Activated CD4-positive, alpha-beta T cell treated with anti-CD3 and anti-CD28 coated beads for 48 hours (primary cell): ENCODE results near the gene PCCA.
"Not testable (repeated sequence)": the region's sequence is repeated elsewhere in the genome, so short reads cannot be mapped to it uniquely, and the experiment has no call there.

Experiments
- DNase-seq: peaks from one replicate; pipeline ENCODE4 v3.0.0-alpha.2; 2020

PCCA gene, protein sequence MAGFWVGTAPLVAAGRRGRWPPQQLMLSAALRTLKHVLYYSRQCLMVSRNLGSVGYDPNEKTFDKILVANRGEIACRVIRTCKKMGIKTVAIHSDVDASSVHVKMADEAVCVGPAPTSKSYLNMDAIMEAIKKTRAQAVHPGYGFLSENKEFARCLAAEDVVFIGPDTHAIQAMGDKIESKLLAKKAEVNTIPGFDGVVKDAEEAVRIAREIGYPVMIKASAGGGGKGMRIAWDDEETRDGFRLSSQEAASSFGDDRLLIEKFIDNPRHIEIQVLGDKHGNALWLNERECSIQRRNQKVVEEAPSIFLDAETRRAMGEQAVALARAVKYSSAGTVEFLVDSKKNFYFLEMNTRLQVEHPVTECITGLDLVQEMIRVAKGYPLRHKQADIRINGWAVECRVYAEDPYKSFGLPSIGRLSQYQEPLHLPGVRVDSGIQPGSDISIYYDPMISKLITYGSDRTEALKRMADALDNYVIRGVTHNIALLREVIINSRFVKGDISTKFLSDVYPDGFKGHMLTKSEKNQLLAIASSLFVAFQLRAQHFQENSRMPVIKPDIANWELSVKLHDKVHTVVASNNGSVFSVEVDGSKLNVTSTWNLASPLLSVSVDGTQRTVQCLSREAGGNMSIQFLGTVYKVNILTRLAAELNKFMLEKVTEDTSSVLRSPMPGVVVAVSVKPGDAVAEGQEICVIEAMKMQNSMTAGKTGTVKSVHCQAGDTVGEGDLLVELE

DNA sequence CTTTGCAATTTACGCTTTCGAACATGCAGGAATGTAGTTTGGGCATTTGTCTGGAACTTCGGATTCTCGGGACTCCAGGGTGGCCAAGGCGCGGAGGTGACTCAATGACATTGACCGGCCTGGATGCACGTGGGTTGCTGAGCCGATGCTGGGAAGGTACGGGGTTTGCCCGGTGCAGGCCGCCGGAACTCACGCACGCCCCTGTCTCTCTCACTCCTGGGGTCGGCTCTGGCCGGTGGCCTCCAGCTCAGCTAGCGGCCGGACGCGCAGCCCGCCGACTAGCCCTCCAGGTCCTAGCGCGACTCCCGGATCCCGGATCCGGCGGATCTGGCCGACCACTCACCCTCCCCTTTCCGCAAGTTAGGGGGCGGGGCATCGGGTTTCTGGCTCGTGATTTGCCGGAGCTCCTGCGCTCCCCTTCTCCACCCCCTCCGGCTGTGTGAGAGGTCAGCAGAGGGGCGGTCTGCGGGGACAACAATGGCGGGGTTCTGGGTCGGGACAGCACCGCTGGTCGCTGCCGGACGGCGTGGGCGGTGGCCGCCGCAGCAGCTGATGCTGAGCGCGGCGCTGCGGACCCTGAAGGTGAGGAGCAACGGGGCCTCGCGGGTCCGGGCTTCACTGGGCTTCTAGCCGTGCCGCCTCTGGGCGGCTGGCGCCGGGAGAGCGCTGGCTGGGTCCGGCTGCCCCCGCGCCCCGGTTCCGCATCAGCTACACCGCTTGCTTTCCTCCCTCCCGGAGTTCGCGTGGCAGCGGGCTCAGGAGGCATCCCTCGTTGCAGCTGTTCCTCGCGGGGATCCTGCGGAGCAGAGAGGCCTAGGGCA is at the start of gene PCCA:
Gene PCCA, plus strand, starts transcription at position 450 of the 821 bp plus-strand sequence. Its CDS starts 28 bp downstream, at position 478.
- DNase-seq: peak; percentile 87

DNA sequence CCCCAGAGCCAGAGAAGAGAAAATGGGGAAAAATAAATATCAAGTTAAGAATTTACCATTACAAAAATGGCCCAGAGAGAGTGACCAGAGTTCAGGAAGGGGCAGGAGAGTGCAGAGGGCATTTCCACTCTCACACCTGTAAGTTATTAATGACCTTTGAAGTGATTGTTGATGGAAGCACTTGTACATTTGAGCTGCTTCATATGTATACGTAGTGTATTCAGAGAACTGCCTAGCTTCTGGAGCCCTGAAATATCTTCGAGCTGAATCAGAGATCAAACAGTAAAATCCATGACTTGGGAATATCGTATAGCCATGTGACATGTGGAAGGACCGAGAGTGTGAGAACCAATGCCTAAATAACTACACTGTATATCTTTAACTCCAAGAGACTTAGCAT is 49.2 kb upstream of the PCCA start:
- DNase-seq: no peak

DNA sequence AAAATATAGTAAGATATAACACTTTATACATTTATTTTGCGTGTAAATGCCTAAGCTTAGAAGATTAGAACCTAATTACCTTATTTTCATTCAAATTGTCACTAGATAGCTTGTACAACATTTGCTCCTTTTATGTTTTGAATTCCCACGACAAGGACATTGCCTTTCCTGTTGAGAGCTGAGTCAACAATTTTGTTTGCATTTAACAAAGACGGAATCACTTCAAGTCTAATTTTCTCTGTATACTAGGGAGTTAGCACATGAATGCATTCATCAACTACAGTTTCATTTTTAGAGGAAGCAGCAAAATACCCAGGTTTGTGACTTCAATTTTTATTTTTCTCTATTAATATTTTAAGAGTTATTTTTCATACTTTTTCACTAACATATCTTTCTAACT is 48.7 kb upstream of the PCCA start:
- no peak for DNase-seq

DNA sequence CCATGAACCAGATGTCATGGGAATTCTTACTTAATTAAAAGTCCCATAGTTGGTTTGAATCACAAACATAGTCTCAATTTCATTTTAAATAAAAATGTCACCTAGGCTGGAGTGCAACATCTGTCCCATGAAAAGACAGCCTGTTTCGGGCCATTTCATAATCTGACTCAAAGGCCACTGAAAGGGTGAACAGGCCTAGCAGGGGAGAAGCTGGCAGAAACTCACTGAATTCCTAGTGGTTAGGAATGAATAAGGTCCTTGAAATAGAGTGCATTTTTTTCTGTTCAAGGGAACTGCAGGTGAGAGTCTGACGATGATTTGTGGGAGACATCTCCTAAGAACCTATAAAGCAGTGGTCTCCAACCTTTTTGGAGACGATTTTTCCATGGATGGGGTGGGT is 44.0 kb upstream of the PCCA start:
- DNase-seq: no peak

DNA sequence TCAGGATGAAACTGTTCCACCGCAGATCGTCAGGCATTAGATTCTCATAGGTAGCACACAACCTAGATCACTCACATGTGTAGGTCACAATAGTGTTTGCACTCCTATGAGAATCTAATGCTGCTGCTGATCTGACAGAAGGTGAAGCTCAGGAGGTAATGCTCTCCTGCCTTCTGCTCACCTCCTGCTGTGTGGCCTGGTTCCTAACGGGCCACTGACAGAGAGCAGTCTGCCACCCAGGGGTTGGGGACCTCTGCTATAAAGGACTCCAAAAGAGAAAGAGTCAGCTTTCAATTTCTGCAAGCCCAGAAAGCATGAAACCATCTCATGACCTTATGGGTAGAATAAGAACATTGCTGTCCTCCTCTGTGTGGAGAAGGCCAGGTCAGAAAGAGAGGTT is 43.5 kb upstream of the PCCA start:
- no peak for DNase-seq

DNA sequence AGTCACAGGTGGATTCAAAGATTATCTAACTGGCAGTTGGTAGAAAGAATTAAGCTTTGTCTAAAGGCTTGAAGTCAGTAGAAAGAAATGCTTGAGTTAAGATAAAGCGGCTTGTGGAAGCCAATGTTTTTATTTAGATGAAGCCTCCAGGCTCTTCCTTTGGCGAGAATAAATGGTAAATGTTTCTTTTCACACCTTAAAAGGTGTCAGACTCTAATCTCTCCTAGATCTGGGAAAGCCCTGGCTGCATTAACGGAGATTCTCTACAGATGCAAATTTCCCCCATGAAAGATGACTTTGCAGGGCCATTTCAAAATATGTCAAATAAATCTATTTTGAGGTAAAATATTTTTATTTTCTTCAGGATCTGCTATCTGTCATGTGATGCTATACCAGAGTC is 37.8 kb upstream of the PCCA start:
- no peak for DNase-seq

DNA sequence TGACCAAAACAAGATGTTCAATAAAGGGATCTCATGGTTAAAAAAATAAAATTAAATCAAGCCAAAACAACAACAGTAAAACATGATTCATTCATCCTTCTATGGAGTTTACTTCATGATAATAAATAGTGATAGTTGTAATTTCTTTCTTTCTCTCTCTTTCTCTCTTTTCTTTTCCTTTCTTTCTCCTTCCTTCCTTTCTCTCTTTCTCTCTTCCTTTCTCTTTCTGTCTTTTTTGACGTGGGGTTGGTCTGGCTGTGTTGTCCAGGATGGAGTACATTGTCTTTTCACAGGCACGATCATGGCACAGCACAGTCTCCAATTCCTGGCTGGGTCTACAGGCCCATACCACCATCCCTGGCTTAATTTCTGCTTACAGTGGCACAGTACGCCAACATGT is 29.1 kb upstream of the PCCA start:
- DNase-seq: no peak

DNA sequence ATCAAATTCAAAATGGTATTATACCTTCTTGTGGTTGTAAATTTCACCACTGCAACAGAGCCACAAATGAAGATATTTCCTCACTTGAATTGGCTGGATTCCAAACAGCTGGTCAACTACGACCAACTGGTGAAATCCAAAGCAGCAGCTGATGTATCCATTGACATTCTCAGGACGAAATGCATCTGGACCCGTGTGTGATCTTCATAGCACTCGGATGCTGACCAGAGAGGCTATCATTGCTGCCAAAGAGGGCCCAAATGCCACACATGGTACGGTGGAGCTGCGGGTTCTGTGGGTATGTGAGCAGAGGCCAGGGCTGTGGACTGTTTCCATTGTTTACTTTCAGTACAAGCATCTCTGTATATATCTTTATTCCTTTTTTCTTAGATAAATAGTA is 25.6 kb upstream of the PCCA start:
- DNase-seq: no peak

DNA sequence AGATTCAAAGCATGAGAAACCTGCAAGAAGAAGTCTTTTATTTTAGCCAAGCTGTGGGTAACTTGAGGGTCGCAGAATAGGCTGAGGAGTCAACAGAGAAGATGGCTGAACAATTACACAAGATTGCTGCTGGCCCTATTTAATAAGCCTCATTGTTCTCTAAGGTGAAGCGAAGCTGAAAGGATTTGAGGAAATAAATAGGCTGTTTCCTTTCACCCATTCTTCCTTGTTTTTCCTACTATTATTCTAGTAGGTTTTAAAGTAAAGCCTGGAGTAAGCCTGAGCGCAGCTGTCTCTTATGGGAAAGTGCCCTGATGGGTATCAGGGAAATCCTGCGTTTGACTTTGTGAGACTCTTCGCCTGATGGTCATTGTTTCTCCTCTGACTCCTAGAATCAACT is 25.0 kb upstream of the PCCA start:
- no peak for DNase-seq

DNA sequence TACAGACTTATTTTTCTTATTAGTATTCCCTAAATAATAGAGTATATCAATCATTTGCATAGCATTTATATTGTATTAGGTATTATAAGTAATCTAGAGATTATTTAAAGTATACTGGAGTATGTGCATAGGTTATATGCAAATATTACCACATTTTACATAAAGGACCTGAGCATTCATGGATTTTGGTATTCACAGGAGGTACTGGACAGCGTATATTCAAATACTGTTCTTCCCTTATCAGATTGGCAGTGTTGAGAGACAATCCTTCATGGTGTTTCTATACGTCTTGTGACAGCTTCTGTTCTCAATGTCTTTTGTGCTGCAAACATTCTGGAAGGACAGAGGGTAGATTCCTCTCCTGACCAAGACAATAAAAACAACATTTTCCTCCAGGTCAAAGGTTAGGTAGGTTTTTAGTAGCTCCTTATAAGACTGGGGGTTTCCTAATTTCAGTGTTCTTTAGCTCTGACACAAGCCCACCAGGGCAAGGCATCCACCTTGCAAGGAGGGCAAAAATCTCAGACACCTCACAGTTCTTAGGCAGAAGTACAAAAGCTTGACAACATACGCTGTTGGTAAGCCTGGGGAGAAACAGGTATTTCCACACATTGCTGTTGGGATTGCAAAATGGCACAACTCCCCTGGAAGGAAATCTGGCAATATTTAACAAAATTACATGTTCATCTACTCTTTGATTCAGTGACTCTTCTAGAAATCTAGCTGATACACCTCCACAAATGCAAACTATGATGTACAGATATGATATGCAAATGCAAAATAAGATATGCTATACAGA is 20.6 kb upstream of the PCCA start:
- no peak for DNase-seq

DNA sequence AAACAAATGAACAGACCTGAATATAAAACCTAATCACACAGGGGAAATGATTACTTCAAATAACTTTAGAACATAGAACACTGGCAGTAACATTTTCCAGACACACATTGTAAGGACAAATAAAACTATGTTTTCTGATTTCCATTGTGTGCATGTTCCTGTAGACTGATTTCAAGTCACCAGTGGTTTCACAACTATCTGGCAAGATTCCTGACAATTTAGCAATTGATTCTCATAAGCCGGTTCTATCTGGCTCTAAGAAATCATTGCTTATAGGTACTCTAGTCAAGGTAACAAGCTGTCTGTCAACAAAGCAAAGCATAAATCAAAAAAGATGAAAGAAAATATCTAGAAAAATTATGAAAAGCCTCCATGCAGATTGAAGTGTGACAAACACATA is 19.6 kb upstream of the PCCA start:
- DNase-seq: no peak

DNA sequence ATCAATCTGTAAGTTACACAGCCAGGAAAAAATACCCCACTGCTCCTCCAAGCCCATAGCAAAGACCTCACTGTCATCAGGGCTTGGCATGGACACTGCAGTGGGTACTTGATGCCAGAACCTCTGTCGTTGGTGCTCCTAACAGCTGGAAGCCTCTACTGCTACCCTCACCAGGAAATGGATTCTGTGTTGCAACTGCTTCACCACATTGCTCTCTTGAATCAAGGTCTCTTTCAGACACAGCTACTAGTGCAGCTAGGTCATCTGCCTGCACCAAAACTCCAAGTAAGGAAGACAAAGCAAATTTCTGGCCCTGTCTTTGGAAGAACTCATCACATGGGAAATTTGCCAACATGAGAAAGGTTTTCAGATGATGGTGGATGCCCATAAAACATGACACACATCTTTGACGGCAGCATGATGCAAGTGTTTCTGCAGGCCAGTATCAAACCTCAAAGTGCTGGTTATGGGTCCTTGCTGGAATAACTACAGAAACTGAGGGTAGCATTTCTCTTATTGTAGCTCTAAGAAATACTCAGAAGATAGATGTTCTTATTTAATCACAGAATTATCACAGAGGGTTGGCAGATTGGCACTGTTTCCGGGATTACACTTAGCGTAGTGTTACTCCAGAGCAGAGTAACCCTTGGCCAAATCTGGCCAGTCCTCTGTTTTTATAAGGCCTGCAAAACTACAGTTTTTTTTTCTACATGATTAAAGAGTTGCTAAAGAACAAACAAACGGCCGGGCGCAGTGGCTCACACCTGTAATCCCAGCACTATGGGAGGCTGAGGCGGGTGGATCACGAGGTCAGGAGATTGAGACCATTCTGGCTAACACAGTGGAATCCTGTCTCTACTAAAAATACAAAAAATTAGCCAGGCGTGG is 12.9 kb upstream of the PCCA start:
- DNase-seq: no peak

DNA sequence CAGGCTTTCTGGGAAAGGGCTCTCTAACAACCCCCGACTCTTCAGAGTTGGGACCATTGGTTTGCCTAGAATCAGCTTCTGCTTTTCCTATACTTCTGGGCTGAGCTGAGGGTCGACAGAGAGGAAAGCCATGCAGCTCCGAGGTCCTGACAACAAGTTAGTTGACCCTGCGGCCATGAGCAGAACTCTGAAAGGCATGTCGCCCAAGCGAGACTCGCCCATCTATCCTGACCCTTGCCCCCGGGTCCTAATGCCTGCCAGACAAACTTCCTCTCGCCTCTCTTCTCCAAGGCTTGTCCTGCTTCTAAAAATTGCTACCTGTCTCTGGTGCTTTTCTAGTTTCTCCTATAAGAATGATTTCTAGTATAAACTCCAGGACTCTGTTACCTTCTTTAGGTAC is 9.9 kb upstream of the PCCA start:
- not testable (repeated sequence) for DNase-seq

DNA sequence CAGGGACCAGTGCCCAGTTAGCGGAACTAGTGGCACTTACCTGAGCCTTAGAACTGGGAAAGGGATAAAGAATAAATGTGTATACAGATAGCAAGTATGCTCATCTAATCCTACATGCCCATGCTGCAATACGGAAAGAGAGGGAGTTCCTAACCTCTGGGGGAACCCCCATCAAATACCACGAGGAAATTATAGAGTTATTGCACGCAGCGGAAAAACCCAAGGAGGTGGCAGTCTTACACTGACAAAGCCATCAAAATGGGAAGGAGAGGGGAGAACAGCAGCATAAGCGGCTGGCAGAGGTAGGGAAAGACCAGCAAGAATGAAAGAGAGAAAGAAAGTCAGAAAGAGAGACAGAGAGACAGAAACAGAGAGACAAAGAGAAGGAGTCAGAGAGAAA is 5.5 kb upstream of the PCCA start:
- not testable (repeated sequence) for DNase-seq

DNA sequence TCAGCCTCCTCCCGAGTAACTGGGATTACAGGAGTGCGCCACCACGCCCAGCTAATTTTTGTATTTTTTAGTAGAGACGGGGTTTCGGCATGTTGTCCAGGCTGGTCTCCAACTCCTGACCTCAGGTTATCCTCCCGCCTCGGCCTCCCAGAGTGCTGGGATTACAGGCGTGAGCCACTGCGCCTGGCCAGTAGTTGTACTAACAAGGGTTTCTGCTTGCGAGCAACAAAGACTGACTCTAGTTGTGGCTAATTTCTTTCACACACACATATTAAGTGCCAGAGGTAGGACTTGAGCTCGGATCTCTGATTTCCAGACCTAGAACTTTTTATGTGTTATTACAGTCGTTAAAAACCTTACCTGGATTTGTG is 635 bp upstream of the PCCA start:
- DNase-seq: no peak

DNA sequence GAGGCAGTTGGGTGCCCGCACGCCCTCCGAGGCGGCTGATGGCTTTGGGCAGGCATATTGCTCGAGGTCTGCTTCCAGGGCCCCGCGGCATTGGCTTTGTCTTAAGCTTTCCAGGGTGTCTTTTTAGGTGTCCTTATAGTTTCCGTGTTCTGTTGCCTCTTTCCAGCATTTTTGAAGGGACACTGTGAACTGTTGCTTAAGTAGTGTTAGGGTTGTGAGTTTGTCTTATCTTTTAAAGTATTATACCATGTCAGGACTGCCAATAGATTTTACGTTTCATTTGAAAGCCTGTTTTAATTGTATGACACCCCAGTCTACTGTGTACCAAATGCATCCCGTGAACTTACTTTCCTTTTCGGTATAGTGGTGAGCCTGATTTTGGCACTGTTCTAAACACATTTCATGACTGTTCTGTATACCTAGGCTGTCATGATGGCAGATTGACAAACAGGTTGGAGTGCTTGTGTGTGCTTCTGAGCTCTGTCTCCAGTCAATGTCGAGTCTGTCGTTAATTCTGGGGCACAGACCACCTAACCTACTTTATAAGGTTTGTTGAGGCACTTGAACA is 656 bp downstream of the PCCA start:
- DNase-seq: no peak

DNA sequence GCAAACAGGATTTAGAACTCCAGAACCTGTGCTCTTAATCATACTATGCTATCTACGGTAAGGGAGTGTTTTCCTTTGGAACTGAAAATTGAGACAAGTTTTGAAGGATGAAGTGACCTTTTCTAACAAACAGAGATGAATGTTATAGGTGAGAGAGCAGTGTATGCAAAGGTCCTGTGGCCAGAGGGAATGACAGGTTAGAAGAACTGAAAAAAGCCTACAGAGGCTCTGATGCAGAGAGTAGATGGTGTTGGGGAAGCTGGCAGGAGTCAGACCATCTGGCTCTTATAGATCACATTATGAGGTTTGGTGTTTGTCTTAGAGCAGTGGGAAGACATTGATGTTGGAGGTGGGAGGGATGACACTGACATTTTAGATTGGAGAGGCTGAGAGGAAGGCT is 2.0 kb downstream of the PCCA start:
- no peak for DNase-seq

DNA sequence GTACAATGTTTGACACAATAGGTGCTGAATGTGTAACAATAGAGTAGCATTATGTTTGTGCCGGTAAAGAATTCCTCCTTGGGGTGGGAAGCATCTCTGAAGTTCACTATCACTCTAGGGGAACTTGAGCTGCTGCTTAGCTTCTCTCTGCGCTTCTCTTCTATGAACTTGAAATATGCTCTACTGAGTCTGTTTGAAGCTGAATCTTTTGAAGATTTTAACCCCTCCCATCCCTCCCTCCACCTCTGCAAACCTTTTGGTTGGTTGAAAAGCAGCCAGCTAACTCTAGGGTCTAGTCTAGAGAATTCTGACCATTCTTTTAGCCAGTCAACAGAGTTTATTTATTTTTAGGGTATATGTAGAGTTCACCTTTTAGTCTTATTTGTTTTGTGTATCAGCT is 2.5 kb downstream of the PCCA start:
- no peak for DNase-seq

DNA sequence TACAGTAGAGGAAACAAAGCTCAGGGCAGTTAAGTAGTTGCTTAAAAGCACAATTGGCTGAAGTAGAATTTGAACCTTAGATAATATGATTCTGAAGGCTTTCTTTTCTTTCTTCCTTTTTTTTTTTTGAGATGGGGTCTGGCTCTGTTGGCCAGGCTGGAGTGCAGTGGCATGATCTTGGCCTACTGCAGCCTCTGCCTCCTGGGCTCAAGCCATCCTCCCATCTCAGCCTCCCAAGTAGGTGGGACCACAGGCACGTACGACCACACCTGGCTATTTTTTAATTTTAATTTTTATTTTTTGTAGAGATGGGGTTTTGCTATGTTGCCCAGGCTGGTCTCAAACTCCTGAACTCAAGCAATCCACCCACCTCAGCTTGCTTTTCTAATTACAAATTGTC is 3.4 kb downstream of the PCCA start:
- not testable (repeated sequence) for DNase-seq

DNA sequence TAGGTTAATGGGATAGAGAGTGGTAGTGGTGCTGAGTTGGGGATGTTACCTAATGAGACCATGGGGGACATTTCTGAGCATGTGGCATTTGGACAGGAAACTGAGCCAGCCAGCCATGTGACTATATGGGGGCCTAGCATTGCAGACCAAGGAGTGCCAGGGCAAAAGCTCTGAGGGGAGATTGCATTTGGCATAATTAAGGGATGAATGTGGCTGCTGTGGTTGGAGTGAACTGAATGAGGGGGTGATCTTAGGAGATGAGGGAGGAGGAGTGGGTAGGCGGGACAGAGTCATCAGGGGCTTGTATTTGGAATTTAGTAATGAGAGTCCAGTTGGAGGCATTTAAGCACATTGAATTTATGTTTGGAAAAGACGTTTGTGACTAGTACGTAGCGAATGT is 6.6 kb downstream of the PCCA start:
- DNase-seq: no peak

DNA sequence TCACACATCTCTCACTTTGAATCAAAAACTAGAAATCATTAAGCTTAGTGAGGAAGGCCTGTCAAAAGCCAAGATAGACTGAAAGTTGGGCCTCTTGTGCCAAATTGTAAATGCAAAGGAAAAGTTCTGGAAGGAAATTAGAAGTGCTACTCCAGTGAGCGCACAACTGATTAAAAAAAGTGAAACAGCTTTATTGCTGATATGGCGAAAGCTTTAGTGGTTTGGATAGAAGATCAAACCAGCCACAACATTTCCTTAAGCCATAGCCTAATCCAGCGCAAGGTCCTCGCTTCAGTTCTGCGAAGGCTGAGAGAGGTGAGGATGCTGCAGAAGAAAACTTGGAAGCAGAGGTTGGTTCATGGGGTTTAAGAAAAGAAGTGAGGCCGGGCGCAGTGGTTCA is 7.6 kb downstream of the PCCA start:
- no peak for DNase-seq
